ELF-1 (cell line): ENCODE measurements around the gene HP.

Experiments used
- DNase-seq: peaks from one replicate; pipeline ENCODE4 v3.0.0-alpha.2; 2016; ENCODE audit warnings: low read depth, low spot score

The HP gene

GRCh38 chr16:72085002-72085401, 30.7 kb downstream of the HP start:
- DNase-seq, result no peak

GRCh38 chr16:72091217-72091616, 36.9 kb downstream of the HP start:
- DNase-seq, result no peak

- peak; percentile 47 for DNase-seq
Measured at GRCh38 chr16:72092832-72093447, 38.6 kb downstream of the HP start.

- peak; percentile 99 for DNase-seq
Measured at GRCh38 chr16:72093448-72094265, 39.4 kb downstream of the HP start, which contains the start of the genes DHX38 and TXNL4B. TSS of gene DHX38 (plus strand) at chr16:72093847. CDS start at chr16:72096158, 2,311 bp downstream. TSS of gene TXNL4B (minus strand) at chr16:72093620. CDS start at chr16:72090749, 2,871 bp downstream.

- DNase-seq, result no peak
Measured at GRCh38 chr16:72094266-72094610, 39.9 kb downstream of the HP start.

GRCh38 chr16:72098936-72099335, 44.6 kb downstream of the HP start:
- DNase-seq, result peak; percentile 55

- DNase-seq, result peak; percentile 74
Measured at GRCh38 chr16:72099377-72099818, 45.1 kb downstream of the HP start.

- DNase-seq, result no peak
Measured at GRCh38 chr16:72101195-72101594, 46.9 kb downstream of the HP start.

- no peak for DNase-seq
Measured at GRCh38 chr16:72104905-72105304, 50.6 kb downstream of the HP start.

- no peak for DNase-seq
Measured at GRCh38 chr16:72105978-72106377, 51.7 kb downstream of the HP start.

GRCh38 chr16:72107371-72107770, 53.1 kb downstream of the HP start:
- DNase-seq, result no peak

GRCh38 chr16:72108353-72109102, 54.2 kb downstream of the HP start:
- no peak for DNase-seq

- DNase-seq, result no peak
Measured at GRCh38 chr16:72109300-72109699, 55.0 kb downstream of the HP start.

GRCh38 chr16:72109966-72110530, 55.7 kb downstream of the HP start:
- DNase-seq, result no peak
